Prostate gland (tissue), 2 donors: ENCODE results near the gene CYS1. TPM values are rescaled to one million over a fixed set of nuclear protein-coding genes. Genes with fewer than 3 reads are reported as not detected.
A peak's percentile ranks its signal among the peaks of the same experiment; 100 is the strongest.

ENCODE experiments used
- DNase-seq: peaks from one replicate; pipeline ENCODE4 v3.0.0-alpha.2; 2019; ENCODE audit warnings: low spot score
- H3K27ac ChIP-seq, 2 donors: fragments of 200-600 bp; sonication (generic); 2 replicates each; pipeline ENCODE4 v1.5.1; 2017 to 2019
- H3K27me3 ChIP-seq: fragments of 200-600 bp; sonication (generic); replicated peaks from 2 replicates; pipeline ENCODE4 v1.5.1; 2019; ENCODE audit not compliant: insufficient read depth
- H3K36me3 ChIP-seq, 2 donors: fragments of 200-600 bp; sonication (generic); 1 replicate in 1 of 2; 2 replicates in 1 of 2; pipeline versions ENCODE4 v1.5.1 to v1.8.1; 2017 to 2019
- H3K4me1 ChIP-seq: fragments of 200-600 bp; sonication (generic); replicated peaks from 2 replicates; pipeline ENCODE4 v1.5.1; 2019
- H3K4me3 ChIP-seq, 2 donors: fragments of 200-600 bp; sonication (generic); 2 replicates each; pipeline ENCODE4 v1.5.1; 2017 to 2019
- H3K9me3 ChIP-seq: fragments of 200-600 bp; sonication (generic); 2 replicates; pipeline ENCODE4 v1.5.1; 2017
- POLR2A ChIP-seq: fragments of 450-650 bp; IDR thresholded peaks from one replicate; pipeline ENCODE4 v1.6.1; 2016; ENCODE audit warnings: antibody characterized with exemption, mild to moderate bottlenecking
- POLR2AphosphoS5 ChIP-seq: sonication (generic); formaldehyde crosslinking; IDR thresholded peaks from one replicate; pipeline ENCODE4 v1.6.1; 2017; ENCODE audit warnings: antibody characterized with exemption
- WGBS: methylation state at CpG from one replicate; pipeline ENCODE4 v1.1.5; 2018; 5-methylcytosine and 5-hydroxymethylcytosine counted together
- intact Hi-C: fragments of 100-400 bp; cut with DNase I; formaldehyde crosslinking; loops from one replicate; pipeline ENCODE4 v1.14.2; 2022
- total RNA-seq, 2 donors: library from RNA; depleted of rRNA; stranded (reverse); fragments of >200 nt; gene quantifications; one replicate each; pipeline ENCODE4 v1.1.0, GENCODE V29; 2016
- TF ChIP-seq, protein P1 (sequence below), 4 experiments: fragments of 200-600 bp in 2 of 4; fragments of 450-650 bp in 2 of 4; sonication (generic) in 2 of 4; IDR thresholded peaks; 1 replicate in 3 of 4; 2 replicates in 1 of 4; pipeline ENCODE4 v1.5.1; 2016 to 2019; ENCODE audit warnings: antibody characterized with exemption in 4 of 4, mild to moderate bottlenecking in 2 of 4, moderate library complexity in 2 of 4

CYS1 gene
- total RNA-seq, 2 donors from 2014 or later: 1.5 to 5.2 TPM

DNA sequence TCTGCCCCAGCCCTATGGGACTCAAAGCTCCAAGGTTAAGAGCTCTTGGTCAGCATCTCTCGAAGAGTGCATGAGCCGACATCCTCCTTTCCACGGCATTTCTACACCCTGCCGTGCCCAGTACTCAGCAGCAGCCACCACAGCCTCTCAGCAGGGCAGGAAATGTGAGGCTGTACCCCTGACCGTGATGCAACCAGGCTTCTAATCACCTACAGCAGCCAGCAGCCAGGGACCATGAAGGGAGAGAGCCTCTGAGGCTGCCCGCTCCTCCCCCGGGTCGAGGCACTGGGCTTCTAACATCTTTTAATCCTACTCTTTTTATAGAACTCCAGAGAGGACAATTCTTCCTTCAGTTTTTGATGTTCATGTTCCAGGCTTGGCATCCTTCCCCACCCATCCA, 6.5 kb downstream of the CYS1 start:
- DNase-seq: no peak
- no peak overlapping the region for H3K4me3 ChIP-seq
- intact Hi-C loops: loop anchor here (2.0 kb wide), 1 partner anchor 361 kb away; no protein-coding TSS in a partner anchor
- H3K9me3 ChIP-seq: no peaks in the 10 kb centered on the region
- no peak overlapping the region for H3K27ac ChIP-seq
- no peaks in the 10 kb centered on the region for H3K4me1 ChIP-seq
- no peaks in the 10 kb centered on the region for H3K36me3 ChIP-seq
- H3K27me3 ChIP-seq: no peaks in the 10 kb centered on the region
- 69% methylated on average over 8 of the region's 8 CpGs for WGBS
- TF ChIP-seq POLR2AphosphoS5 (no peak), POLR2A (no peak)
- TF ChIP-seq, protein P1, sequence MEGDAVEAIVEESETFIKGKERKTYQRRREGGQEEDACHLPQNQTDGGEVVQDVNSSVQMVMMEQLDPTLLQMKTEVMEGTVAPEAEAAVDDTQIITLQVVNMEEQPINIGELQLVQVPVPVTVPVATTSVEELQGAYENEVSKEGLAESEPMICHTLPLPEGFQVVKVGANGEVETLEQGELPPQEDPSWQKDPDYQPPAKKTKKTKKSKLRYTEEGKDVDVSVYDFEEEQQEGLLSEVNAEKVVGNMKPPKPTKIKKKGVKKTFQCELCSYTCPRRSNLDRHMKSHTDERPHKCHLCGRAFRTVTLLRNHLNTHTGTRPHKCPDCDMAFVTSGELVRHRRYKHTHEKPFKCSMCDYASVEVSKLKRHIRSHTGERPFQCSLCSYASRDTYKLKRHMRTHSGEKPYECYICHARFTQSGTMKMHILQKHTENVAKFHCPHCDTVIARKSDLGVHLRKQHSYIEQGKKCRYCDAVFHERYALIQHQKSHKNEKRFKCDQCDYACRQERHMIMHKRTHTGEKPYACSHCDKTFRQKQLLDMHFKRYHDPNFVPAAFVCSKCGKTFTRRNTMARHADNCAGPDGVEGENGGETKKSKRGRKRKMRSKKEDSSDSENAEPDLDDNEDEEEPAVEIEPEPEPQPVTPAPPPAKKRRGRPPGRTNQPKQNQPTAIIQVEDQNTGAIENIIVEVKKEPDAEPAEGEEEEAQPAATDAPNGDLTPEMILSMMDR (IDR thresholded peaks at IDR 0.05): no peak

DNA sequence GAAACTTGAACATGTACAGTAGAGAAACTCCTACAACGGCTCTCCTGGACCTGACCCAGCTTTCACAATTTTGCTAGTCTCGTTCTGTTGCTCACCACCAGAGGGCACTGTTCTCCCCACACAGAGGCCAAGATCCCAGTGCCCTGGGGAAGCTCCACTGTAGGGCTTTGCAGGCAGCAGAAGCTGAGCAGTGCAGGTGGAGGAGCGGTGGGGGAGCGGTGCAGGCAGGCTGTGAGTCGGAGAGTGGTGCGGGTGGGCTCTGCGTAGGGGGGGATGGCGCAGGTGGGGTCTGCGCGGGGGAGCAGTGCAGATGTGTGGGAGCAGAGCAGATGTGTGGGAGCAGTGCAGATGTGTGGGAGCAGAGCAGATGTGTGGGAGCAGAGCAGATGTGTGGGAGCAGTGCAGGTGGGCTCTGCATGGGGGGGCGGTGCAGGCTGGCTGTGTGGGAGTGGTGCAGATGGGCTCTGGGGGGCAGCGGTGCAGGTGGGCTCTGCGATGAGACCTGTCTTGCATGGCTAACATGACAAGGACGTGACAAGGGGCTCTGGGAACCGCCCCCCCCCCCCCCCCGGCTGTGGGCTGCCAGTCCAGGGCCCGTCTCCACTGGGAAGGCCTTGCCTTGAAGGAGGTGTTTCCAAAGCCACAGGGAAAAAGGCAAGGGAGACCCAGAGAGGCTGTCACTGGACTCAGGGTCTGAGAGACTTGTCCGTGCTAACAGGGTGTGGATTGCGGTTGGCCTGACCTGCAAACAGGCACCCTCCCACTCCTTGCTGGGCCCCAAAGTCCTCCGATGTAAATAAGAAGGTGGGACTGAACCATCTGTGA, 7.3 kb downstream of the CYS1 start:
- intact Hi-C loops: loop anchor here (2.0 kb wide), 1 partner anchor 362 kb away; no protein-coding TSS in a partner anchor
- Histone ChIP-seq H3K4me3 (no peak overlapping the region), H3K27ac (no peak overlapping the region), H3K27me3 (no peaks in the 10 kb centered on the region), H3K4me1 (no peaks in the 10 kb centered on the region), H3K36me3 (no peaks in the 10 kb centered on the region), H3K9me3 (no peaks in the 10 kb centered on the region)
- 41% methylated on average over 20 of the region's 20 CpGs for WGBS
- DNase-seq: peak; percentile 77
- TF ChIP-seq POLR2A: no peak
- TF ChIP-seq POLR2AphosphoS5: peak; percentile 58
- TF ChIP-seq, protein P1 (IDR thresholded peaks at IDR 0.05): peak; percentile 62 to 87 (median 83)

DNA sequence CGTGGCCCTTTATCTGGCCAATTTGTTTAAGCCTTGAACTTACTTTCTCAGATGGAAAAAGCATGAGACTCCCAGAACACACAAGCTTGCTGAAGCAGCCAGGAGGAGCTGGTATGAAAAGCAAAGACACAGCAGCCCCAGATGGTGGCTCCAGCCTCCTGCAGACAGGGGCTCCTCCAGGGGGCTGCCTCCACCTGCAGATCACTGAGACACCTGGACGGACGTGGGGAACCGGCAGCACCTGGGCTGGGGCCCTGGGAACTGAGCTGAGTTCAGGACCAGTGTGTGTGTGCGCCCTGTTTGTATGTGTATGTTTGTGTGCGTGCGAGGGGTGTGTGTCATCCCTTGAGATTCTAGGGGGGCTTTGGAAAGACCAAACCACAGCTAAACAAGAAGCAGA, 8.6 kb downstream of the CYS1 start:
- Histone ChIP-seq H3K4me1 (no peaks in the 10 kb centered on the region), H3K36me3 (no peaks in the 10 kb centered on the region), H3K27me3 (no peaks in the 10 kb centered on the region), H3K27ac (no peak overlapping the region), H3K4me3 (no peak overlapping the region), H3K9me3 (no peaks in the 10 kb centered on the region)
- TF ChIP-seq POLR2A (no peak), POLR2AphosphoS5 (no peak)
- TF ChIP-seq, protein P1 (IDR thresholded peaks at IDR 0.05): no peak
- DNase-seq: no peak
- intact Hi-C loops: no loop called here
- WGBS: 97% methylated on average over 7 of the region's 7 CpGs

DNA sequence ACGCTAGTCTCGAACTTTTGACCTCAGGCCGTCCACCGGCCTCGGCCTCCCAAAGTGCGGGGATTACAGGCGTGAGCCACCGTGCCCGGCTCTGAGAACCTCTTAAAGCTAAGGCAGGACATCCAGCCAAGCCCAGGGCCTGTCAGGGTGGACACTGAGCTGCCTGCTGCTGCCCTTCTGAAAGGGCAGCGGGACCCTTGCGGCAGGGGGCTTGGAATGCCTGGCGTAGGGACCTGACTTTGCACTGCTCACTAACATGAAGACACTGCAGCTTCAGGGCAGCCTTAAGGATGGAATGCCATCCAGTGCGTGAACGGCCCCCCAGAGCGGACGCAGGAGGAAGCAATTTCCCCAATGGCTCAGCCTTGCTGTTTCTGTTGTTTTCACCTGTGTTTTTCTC, 9.0 kb downstream of the CYS1 start:
- no peaks in the 10 kb centered on the region for H3K27me3 ChIP-seq
- intact Hi-C loops: no loop called here
- 95% methylated on average over 16 of the region's 16 CpGs for WGBS
- no peaks in the 10 kb centered on the region for H3K4me1 ChIP-seq
- no peaks in the 10 kb centered on the region for H3K9me3 ChIP-seq
- TF ChIP-seq, protein P1 (IDR thresholded peaks at IDR 0.05): no peak
- TF ChIP-seq POLR2AphosphoS5 (no peak), POLR2A (no peak)
- DNase-seq: no peak
- no peak overlapping the region for H3K4me3 ChIP-seq
- H3K36me3 ChIP-seq: no peaks in the 10 kb centered on the region
- no peak overlapping the region for H3K27ac ChIP-seq

DNA sequence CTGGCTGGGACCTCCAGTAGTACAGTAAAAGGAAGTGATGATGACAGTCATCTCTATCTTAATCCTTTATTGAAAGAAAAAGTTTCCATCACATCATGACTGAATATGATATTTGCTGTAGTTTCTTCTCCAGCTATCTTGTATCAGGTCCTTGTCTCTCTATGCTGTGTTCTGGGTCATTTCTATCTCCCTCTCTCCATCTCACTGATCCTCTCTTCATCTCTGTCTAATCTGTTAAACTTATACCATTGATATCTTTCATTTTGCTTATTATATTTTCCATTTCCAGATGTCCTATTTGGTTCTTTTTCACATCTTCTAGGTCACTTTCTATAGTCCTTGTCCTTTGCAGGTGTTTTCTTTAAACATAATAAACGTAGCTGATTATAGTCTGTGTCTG, 12.3 kb downstream of the CYS1 start:
- intact Hi-C loops: no loop called here
- WGBS: 93% methylated on average over 1 of the region's 1 CpG

More for the DNA sequence above, 12.3 kb downstream of the CYS1 start:
- Histone ChIP-seq H3K27me3 (no peaks in the 10 kb centered on the region), H3K27ac (no peak overlapping the region), H3K36me3 (no peaks in the 10 kb centered on the region), H3K4me3 (no peak overlapping the region), H3K4me1 (no peaks in the 10 kb centered on the region), H3K9me3 (no peaks in the 10 kb centered on the region)
- TF ChIP-seq POLR2A: no peak
- TF ChIP-seq, protein P1 (IDR thresholded peaks at IDR 0.05): no peak
- DNase-seq: no peak
